Inflammatory macrophage treated with lipopolysaccharide for 1 hour (primary cell): ENCODE measurements around the gene ABCC6.
"Not testable (repeated sequence)": the region's sequence is repeated elsewhere in the genome, so short reads cannot be mapped to it uniquely, and the experiment has no call there.

ENCODE experiments used
- DNase-seq, 2 donors: peaks; one replicate each; pipeline ENCODE4 v3.0.0-alpha.2; 2020 to 2022

ABCC6 gene

DNA sequence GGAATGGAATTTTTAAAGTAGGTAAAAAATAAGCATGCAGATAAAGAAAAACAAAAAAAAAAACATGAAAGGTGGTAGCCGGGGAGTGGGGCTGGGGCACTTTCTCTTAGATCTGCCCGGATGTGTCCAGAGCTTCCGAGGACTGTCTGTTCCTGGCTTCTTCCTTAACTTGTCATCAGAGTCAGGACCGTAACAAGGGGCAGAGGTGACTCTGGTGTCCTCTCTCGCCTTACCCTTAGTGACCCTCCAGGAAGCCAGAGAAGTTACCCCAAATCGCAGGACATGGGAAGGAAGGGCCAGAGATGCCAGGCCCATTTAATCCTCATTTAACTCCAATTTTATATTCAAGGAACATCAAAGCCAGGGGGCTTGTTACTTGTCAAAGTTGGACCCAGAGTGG, 115.5 kb downstream of the ABCC6 start:
- no peak for DNase-seq

DNA sequence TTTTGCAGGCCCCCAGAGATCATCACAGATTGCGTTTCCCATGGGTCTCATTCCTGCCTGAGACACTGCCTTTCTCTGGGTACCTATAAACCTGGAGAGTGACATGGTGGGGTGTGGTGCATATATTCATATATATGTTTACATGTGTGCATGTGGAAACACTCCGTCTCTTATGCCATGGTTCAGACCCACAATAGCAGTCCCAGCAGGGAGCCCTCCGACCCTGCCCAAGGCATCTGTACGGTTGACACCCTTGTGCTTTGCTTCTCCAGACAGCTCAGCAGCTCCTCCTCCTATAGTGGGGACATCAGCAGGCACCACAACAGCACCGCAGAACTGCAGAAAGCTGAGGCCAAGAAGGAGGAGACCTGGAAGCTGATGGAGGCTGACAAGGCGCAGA, 116.8 kb downstream of the ABCC6 start:
- DNase-seq, result no peak

DNA sequence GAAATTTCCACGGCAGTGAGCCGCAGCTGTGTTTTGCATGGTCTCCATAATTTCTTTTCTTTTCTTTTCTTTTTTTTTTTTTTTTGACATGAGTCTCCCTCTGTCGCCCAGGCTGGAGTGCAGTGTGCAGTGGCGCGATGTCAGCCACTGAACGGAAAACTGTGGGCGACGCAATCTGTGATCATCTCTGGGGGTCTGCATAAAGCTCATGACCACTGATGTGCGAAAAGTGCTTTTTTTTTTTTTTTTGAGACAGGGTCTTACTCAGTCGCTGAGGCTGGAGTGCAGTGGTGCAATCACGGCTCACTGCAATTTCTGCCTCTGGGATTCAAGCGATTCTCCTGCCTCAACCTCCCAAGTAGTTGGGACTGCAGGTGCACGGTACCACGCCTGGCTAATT, 117.6 kb downstream of the ABCC6 start:
- no peak for DNase-seq

DNA sequence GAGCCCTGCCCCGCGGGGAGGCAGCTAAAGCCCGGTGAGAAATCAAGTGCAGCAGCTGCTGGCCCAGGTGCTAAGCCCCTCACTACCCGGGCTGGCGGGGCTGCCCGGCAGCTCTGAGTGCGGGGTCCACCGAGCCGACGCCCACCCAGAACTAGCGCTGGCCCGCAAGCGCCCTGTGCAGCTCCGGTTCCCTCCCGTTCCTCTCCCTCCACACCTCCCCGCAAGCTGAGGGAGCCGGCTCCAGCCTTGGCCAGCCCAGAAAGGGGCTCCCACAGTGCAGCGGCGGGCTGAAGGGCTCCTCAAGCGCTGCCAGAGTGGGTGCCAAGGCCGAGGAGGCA, 118.5 kb downstream of the ABCC6 start:
- DNase-seq, result not testable (repeated sequence)

DNA sequence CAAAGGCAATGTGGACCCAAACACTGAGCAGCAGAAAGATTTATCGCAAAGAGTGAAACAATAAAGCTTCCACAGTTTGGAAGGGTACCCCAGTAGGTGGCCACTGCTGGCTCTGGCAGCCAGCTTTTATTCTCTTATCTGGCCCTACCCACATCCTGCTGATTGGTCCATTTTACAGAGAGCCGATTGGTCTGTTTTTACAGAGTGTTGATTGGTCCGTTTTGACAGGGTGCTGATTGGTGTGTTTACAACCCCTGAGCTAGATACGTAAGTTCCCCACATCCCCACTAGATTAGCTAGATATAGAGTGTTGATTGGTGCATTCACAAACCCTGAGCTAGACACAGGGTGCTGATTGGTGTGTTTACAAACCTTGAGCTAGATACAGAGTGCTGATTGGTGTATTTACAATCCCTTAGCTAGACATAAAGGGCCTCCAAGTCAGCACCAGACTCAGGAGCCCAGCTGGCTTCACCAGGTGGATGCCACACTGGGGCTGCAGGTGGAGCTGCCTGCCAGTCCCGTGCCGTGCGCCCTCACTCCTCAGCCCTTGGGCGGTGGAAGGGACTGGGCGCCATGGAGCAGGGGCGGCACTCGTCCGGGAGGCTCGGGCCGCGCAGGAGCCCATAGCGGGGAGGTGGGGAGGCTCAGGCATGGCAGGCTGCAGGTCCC, 119.0 kb downstream of the ABCC6 start:
- not testable (repeated sequence) for DNase-seq

DNA sequence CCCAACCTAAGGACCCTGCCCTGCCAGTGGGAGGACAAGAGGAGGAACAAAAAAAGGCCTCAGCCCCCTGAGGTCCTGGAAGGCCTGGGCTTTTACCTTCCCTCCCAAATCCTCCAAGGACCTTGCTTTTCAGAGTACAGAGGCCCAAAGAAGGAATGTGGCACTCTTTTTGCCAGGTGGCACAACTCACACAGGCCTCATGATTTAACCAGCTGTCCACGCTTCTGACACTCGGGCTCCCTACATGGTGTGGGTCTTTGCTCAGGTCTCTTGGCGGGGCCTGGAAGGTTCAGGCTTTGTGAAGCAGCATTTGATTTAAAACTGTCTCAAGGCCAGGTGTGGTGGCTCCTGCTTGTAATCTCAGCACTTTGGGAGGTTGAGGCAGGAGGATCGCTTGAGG, 120.6 kb downstream of the ABCC6 start:
- no peak for DNase-seq

GRCh38 chr16:16101585-16101984, 121.7 kb downstream of the ABCC6 start:
- DNase-seq, result no peak

DNA sequence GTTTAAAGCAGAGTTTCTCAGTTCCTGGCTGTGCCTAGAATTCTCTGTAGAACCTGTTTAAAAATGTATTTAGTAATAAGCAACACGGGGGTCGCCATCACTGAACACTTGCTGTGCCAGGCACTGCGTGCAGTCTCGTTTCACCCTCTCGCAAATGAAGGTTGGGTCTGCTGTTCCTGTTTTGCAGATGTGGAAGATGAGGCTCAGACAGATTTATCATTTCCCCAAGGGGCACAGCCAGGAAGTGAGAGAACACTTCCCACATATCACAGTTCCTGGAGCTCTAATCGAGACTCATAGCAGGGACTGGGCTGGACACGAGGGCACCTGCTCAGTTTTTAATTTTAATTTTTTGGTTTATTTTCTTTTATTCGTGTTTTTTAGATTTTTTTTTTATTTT, 122.7 kb downstream of the ABCC6 start:
- DNase-seq, result no peak

GRCh38 chr16:16099320-16099719, 124.0 kb downstream of the ABCC6 start:
- DNase-seq, result no peak
